RCC 7860 (cell line): ENCODE measurements around the gene COL4A2.

Experiments
- DNase-seq: peaks from one replicate; pipeline ENCODE4 v3.0.0-alpha.2; 2015; ENCODE audit warnings: low spot score
- FAIRE-seq: peaks from 2 replicates; lab custom pipeline; 2012; peaks lifted over from hg19 to GRCh38; lab: Jason Lieb, UNC

COL4A2 gene

DNA sequence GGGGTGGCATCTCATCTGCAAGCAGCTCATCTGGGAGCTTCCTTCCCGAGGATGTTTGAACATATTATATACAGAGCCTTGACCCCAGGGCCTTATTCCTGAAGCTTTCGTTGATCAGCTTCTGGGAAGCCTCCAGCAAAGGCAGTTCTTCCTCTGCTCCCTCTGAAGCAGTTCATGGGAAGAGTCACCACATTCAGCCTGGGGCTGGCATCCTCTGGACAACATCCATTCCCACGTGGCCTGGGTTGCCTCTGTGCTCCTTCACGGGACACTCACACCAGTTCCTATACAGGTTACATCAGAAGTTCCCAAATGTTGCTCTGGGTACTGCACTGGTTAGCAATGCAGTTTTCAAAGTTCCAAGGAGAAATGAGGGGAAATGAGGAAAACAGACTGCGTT, 29.6 kb downstream of the COL4A2 start:
- DNase-seq (no peak), FAIRE-seq (no peak)

GRCh38 chr13:110337247-110337646, 30.2 kb downstream of the COL4A2 start:
- DNase-seq: no peak
- no peak for FAIRE-seq

- DNase-seq (no peak), FAIRE-seq (no peak)
These were observed 31.5 kb downstream of the COL4A2 start for GRCh38 chr13:110338441-110339101.

DNA sequence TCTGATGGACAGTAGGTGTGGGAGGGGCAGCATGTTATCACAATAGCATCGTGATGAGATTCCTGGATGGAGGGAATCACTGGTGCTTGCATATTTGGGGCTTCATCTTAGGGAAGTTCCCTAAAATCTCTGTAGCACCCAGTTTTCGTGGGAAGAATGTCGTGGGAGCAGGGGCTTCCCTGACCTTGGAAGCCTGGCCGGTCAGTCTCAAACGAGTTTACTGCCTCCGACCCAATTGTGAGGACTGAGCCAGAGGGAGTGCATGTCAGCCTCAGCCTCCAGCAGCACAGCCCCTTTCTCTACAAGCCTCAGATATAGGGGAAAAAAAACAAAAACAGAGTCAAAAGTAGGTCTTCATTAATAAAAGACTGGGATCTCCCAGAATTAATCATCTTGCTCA, 32.2 kb downstream of the COL4A2 start:
- FAIRE-seq (no peak), DNase-seq (no peak)

GRCh38 chr13:110339975-110340550, 33.0 kb downstream of the COL4A2 start:
- DNase-seq (no peak), FAIRE-seq (no peak)

- DNase-seq (peak; percentile 82), FAIRE-seq (peak; percentile 67)
These were observed 33.8 kb downstream of the COL4A2 start for GRCh38 chr13:110340812-110341444.

DNA sequence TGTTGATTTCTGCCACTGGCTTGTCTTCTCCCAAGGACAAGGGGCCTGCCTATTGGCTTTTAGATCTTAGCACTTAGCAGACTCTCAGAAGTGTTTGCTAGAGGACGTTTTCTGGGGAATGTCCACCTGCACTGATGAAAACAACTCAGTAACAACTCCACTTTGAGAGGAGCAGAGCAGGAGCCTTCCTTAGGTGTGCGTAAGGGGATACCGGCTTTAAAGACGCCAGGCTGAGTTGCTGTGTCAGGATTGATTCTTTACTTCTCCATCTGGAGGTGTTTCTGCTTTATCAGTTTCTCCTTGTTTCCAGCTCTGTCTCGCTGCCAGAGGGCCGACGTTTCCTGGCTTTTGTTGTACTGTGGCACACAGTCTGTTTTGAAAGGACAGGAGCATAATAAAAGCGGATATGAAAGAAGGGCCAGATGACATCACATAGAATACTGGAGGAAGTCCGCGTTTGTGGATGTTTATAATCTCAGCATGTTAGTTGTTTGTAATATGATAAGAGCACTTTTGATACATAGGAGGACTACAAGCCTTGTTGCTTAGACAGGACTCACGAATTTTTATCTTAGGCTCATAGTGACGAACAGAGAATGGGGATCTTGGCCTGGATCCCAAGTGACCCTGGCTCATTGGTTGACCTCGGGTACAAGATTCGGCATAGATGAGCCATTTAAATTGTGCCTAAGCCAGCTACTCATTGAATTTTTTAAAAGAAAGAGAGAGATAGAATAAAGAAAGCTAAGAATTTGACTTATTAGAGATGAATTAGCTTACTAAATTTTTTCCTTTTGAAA, 34.6 kb downstream of the COL4A2 start:
- DNase-seq: no peak
- no peak for FAIRE-seq

DNA sequence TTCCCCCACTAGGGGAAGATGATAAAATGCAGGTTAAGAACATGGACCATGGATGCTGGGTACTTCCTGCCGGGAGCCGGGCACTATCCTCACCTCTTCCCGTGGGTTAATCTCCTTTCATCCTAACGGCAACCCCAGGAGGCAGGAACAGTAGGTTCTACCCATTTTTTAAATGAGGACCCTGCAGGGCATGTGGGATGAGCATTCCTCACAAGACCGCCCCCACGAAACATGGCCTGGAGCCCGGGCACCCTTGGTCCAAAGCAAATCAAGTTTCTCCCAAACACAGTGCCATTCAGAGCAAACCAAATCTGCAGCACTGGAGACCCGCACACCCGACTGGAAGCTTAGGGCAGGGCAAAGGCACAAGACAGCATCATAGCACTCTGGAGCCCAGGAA, 35.4 kb downstream of the COL4A2 start:
- FAIRE-seq (no peak), DNase-seq (no peak)

DNA sequence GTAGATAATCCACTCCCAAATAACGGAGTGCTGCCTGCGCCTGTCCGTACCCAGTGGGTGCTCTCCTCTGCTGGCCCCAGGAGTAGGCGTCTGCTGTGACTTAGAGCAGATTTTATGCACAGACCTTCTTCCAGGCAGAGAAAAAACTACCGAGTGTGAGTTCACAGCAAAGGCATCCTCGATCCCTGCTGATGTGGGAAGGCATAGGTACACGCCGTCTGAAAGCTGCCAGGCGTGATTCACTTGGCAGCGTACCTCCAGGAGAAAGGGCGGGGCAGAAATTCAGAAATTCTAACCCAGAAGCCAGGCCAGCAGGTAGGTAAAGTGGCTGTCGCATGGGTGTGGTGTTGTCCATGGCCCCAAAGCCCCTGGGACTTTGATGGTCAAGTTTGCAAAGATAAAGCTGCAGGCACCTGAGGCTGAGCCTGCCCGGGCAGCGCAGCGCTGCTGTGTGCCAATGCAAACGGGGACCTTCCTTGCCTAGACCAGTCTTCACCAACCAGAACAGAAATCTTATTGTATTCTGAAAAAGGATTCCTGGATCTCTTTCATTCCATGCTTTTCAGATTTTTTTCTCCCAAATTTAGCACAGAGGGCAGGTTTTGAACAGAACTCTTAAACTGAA, 36.3 kb downstream of the COL4A2 start:
- FAIRE-seq: no peak
- no peak for DNase-seq

GRCh38 chr13:110344320-110344719, 37.2 kb downstream of the COL4A2 start:
- peak; percentile 44 for DNase-seq

GRCh38 chr13:110345266-110345665, 38.2 kb downstream of the COL4A2 start:
- FAIRE-seq: no peak
- DNase-seq: no peak

More at GRCh38 chr13:110344320-110344719, 37.2 kb downstream of the COL4A2 start:
- FAIRE-seq: no peak

DNA sequence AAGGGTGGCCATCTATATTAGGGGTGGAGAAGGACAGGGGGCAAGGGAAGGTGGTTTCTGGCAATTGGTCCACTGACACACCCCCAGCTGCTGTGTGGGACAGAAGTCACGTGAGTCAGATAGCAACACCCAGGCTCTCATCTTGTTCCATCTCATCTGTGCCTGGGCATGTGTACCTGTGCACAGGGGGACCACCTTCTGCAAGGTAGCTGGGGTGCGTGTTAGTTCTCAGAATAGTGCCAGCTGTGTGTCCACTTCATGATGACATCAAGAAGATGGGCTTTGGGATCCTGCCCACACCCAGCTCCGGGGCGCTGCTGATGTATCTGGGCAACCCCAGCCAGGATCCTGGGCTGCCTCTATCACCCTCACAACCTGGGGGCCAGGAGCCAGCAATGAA, 38.6 kb downstream of the COL4A2 start:
- DNase-seq (no peak), FAIRE-seq (no peak)

- FAIRE-seq (no peak), DNase-seq (peak; percentile 74)
These were observed 39.6 kb downstream of the COL4A2 start for GRCh38 chr13:110346661-110347067.

DNA sequence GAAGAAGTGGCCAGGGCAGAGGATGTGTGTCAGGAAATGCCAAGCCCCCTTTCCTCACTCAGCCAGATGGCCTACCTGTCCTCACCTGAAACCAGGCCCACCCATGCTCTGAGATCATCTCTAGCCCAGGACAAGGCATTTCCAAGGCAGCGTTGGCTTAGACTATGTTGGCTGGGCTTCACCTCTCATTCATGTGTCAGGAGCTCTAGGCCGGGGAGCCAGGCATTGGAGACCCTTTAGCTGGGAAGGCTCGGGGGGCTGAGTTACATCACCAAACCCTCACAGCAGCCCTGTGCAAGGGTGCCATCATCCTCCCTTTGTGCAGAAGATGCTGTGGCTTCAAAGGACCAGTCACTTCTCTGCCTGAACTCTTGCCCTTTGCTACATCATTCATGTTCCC, 40.0 kb downstream of the COL4A2 start:
- DNase-seq: no peak
- FAIRE-seq: no peak

GRCh38 chr13:110347535-110348308, 40.6 kb downstream of the COL4A2 start:
- FAIRE-seq (peak; percentile 92), DNase-seq (peak; percentile 98)

DNA sequence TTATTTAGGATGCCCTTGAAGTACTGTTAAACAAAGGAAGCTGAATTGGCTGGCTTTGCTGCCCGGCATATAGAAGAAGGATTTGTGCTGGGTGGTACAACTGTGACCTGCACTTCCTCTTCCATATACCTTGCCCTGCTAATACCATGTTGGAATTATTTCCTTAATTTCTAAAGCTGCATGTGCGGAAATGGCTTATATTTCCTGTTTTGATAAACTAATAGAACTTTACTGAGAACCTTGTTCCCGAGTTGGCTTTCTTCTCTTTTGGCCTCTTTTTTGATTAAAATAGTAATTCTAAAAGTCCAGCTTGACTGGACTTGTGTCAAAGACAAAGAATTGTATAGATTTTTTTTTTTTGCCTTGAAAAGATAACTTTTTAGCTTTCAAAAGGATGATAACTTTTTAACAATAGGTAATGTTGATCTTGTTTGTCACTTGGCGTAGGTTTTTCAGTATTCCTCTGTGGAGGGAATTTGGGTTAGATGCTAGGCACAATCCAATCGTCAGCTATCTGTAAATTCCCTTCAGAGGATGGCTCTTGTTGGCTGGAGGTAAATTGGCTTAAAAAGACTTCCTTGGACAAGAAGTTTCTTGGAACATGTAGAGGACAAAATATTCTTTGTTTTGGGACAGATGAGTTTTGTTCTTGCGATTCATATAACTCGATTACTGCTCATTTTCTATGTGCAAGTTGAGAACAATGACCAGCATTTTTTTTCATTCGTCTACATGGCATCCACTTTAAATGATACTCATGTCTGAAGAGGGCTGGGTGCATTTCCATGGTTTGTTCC, 41.4 kb downstream of the COL4A2 start:
- no peak for DNase-seq
- no peak for FAIRE-seq

DNA sequence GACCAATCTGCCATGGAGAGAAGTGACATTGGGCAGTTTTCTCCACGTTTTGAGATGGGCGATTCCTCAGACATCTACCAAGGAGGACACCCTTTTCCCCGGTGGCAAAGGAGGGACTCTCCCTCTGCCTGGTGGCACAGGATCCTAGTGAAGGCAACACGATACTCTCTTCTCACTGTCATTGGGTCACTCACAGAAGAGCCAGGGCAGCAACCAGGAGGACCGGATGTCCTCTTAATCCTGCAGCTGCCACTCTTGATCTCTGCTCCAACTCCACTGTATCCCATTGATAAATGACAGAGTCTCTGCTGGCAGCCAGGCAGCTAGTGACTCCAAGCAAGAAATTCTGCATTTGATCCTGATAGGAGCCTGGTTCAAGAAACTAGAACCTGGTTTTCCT, 42.2 kb downstream of the COL4A2 start:
- FAIRE-seq (no peak), DNase-seq (no peak)

DNA sequence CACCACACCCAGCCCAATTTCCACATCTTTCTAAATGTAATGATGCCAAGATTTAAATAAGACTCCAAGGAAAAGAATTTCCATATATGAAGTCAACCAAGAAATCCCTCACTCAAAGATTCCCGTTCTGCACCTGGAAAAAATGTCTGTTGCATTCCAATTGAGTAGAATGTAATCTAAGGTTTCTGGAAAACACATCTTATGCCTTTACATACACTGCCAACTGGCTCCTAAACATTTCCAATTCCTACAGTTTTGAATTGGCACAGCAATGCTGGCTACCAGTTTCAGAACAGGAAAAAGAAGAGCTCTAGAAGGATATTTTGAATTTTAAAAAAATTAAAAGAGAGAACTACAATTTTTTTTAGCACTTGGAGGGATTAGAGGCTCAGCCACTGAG, 43.0 kb downstream of the COL4A2 start:
- DNase-seq: no peak
- FAIRE-seq: no peak

GRCh38 chr13:110350509-110350908, 43.4 kb downstream of the COL4A2 start:
- peak; percentile 38 for FAIRE-seq
- peak; percentile 63 for DNase-seq
